PFSK-1 (cell line): ENCODE results near the gene USP36.

Source experiments
- FOXP2 ChIP-seq: optimal IDR thresholded peaks from 2 replicates; pipeline ENCODE3; 2011; ENCODE audit warnings: borderline replicate concordance, control low read depth, inconsistent platforms; ENCODE audit not compliant: insufficient read depth; ENCODE audit errors: extremely low read length, extremely low read depth
- POLR2AphosphoS5 ChIP-seq: IDR thresholded peaks from 2 replicates; pipeline ENCODE4 v1.6.1; 2012; ENCODE audit warnings: low read depth, mild to moderate bottlenecking, control low read depth, low read length, moderate library complexity
- REST ChIP-seq, 2 experiments: IDR thresholded peaks; 2 replicates each; pipeline versions ENCODE4 v1.6.1 to v1.8.0; 2011 to 2012; ENCODE audit warnings: low read depth in 2 of 2, low read length in 2 of 2, control low read depth in 1 of 2, inconsistent platforms in 1 of 2, mild to moderate bottlenecking in 1 of 2, moderate library complexity in 1 of 2; ENCODE audit not compliant: insufficient read depth in 1 of 2
- SIN3A ChIP-seq: IDR thresholded peaks from 2 replicates; pipeline ENCODE4 v1.6.1; 2012; ENCODE audit warnings: mild to moderate bottlenecking, low read length, moderate library complexity, borderline replicate concordance; ENCODE audit not compliant: insufficient read depth

GRCh38 chr17:78803186-78803845 is 37.3 kb downstream of the USP36 start:
- TF ChIP-seq POLR2AphosphoS5 (no peak), SIN3A (no peak), REST (IDR thresholded peaks at IDR 0.05; ENCODE audit: insufficient read depth in 1 of 2, low read depth in 2 of 2, low read length in 2 of 2) (no peak), FOXP2 (no peak)
